ENCODE results near the gene SLX4. TPM values are rescaled to one million over a fixed set of nuclear protein-coding genes. Genes with fewer than 3 reads are reported as not detected.
A peak's percentile ranks its signal among the peaks of the same experiment; 100 is the strongest.
"Not testable (repeated sequence)": the region's sequence is repeated elsewhere in the genome, so short reads cannot be mapped to it uniquely, and the experiment has no call there.

The SLX4 gene
- total RNA-seq, 2 donors from 2014 or later, result 13.4 to 18.4 TPM

DNA sequence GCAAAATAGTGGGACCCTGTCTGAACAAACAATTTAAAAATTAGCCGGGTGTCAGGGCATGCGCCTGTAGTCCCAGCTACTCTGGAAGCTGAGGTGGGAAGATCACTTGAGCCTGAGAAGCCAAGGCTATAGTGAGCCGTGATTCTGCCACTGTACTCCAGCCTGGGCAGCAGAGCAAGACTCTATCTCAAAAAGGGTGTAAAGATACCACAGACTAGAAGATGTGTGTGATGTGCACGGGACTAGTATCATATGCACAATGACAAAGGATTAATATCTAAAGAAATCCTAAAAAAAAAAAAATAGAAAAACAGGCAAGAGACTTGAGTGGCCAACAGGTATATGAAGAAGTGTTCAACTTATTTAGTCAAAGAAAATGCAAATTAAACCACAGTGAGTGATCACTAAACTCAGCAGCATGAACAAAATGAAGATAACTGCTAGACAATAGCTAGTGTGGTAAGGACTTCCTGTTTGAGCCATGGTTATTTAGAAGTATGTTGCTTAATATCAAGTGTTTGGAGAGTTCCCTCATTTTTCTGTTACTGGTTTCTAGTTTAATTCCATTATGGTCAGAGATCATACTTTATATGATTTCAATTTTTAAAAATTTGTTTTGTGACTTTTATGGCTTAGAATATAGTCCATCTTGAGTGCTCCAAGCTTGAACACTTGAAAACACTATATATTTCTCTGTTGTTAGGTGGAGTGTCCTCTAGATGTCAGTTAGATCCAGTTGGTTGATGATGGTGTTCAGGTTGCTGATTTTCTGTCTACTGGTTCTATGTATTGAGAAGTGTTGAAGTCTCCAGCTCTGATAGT, 14.7 kb upstream of the SLX4 start:
- Mint-ChIP-seq H3K4me1 (ENCODE audit: low read depth in 2 of 2) (peaks cover 22 to 41% of the 10 kb centered on the region in 2 donors), H3K36me3 (no peaks in the 10 kb centered on the region), H3K27me3 (no peaks in the 10 kb centered on the region), H3K27ac (peak overlapping the region; percentile 81), H3K9me3 (no peaks in the 10 kb centered on the region), H3K4me3 (peak overlapping the region; percentile 59)
- DNase-seq (ENCODE audit: low spot score) (no peak), ATAC-seq (peak; percentile 85 to 94)

DNA sequence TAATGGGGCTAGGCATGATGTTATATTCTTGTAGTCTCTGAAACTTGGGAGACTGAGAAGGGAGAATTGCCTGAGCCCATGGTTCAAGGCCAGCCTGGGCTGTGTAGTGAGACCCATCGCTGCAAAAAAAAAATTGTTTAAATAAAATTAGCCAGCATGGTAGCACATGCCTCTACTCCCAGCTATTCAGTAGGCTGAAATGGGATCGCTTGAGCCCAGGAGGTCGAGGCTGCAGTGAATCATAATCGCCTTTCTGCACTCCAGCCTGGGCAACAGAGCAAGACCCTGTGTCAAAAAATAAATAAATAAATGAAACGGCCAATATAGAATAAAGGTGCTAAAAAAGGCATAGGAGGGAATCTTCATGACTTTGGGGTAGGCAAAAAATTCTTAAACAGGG, 13.9 kb upstream of the SLX4 start:
- H3K9me3 Mint-ChIP-seq, result no peaks in the 10 kb centered on the region
- ATAC-seq (no peak), DNase-seq (ENCODE audit: low spot score) (no peak)
- no peaks in the 10 kb centered on the region for H3K27me3 Mint-ChIP-seq
- peak overlapping the region; percentile 81 for H3K27ac Mint-ChIP-seq
- H3K4me3 Mint-ChIP-seq, result peak overlapping the region; percentile 59
- peaks cover 22 to 42% of the 10 kb centered on the region in 2 donors for H3K4me1 Mint-ChIP-seq (ENCODE audit: low read depth in 2 of 2)
- no peaks in the 10 kb centered on the region for H3K36me3 Mint-ChIP-seq

DNA sequence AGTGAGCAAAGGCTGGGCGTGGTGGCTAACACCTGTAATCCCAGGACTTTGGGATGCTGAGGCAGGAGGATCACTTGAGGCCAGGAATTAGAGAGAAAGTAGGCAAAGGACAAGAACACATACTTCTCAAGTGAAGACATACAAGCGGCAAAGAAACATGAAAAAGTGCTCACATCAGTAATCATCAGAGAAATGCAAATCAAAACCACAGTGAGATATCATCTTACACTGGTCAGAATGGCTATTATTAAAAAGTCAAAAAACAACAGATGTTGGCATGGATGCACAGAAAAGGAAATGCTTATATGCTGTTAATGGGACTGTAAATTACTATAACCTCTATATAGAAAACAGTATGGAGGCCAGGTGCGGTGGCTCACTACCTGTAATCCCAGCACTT, 12.2 kb upstream of the SLX4 start:
- no peaks in the 10 kb centered on the region for H3K36me3 Mint-ChIP-seq
- H3K27me3 Mint-ChIP-seq, result no peaks in the 10 kb centered on the region
- ATAC-seq (no peak), DNase-seq (ENCODE audit: low spot score) (no peak)
- peak overlapping the region in 1 of 2 donors; percentile 3 for H3K27ac Mint-ChIP-seq
- H3K4me1 Mint-ChIP-seq (ENCODE audit: low read depth in 2 of 2), result peaks cover 20 to 35% of the 10 kb centered on the region in 2 donors
- H3K9me3 Mint-ChIP-seq, result no peaks in the 10 kb centered on the region
- no peak overlapping the region for H3K4me3 Mint-ChIP-seq

DNA sequence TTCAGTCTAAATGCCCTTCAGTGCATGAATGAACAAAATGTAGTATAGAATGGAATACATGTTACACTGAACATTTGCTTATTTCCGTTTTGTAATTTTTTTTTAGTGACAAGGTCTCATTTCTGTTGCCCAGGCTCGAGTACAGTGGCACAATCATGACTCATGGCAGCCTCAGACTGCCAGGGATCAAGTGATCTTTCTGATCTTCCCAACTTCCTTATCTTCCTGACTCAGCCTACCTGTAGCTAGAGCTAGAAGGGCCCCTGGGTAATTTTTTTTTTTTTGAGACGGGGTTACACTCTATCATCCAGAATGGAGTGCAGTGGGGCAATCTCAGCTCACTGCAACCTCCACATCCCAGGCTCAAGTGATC, 7.3 kb upstream of the SLX4 start:
- peaks cover 8% of the 10 kb centered on the region for H3K36me3 Mint-ChIP-seq
- H3K27me3 Mint-ChIP-seq, result no peaks in the 10 kb centered on the region
- H3K4me3 Mint-ChIP-seq, result no peak overlapping the region
- no peaks in the 10 kb centered on the region for H3K9me3 Mint-ChIP-seq
- no peak overlapping the region for H3K27ac Mint-ChIP-seq
- ATAC-seq (no peak), DNase-seq (ENCODE audit: low spot score) (no peak)
- H3K4me1 Mint-ChIP-seq (ENCODE audit: low read depth in 2 of 2), result peaks cover 19 to 26% of the 10 kb centered on the region in 2 donors

DNA sequence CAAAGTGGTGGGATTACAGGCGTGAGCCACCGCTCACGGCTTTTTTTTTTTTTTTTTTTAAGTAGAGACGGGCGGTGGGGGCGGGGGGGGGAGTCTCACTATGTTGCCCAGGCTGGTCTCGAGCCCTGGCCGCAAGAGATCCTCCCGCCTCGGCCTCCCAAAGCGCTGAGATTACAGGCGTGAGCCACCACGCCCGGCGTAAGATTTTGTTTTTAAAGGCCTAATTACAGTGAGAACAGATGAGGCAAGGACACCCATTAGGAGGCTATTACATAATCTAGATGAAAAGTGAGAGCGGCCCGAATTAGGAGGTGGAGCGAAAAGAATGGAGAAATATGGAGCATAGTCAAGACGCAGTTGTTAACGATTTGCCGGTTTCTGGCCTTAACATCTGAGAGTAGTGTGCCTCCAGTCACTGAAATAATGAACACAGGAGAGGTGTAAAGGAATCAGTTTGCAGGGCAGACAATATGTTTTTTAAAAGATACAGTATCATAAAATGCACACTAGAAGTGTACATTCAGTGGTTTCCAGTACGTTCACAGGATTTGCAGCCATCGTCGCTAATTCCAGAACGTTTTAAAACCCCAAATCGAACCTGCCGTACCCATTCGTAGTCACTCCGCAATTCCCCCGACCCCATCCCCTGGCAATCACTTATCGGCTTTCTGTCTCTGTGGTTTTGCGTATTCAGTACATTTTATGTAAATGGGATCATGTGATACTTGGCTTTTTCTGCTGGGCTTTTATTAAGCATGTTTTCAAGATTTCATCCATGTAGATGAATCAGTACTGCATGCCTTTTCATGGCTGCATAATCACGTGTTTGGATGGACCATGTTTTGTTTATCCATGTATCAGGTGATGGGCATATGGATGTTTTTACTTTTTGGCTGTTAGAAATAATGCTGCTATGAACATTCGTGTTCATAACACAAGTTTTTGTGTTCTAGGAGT, 1.4 kb upstream of the SLX4 start:
- H3K9me3 Mint-ChIP-seq, result no peaks in the 10 kb centered on the region
- peak overlapping the region; percentile 89 to 97 for H3K27ac Mint-ChIP-seq
- H3K4me3 Mint-ChIP-seq, result peak overlapping the region; percentile 96
- ATAC-seq, result no peak
- H3K4me1 Mint-ChIP-seq (ENCODE audit: low read depth in 2 of 2), result peaks cover 40 to 49% of the 10 kb centered on the region in 2 donors
- peaks cover 11% of the 10 kb centered on the region for H3K36me3 Mint-ChIP-seq
- DNase-seq (ENCODE audit: low spot score), result no peak
- H3K27me3 Mint-ChIP-seq, result no peaks in the 10 kb centered on the region

DNA sequence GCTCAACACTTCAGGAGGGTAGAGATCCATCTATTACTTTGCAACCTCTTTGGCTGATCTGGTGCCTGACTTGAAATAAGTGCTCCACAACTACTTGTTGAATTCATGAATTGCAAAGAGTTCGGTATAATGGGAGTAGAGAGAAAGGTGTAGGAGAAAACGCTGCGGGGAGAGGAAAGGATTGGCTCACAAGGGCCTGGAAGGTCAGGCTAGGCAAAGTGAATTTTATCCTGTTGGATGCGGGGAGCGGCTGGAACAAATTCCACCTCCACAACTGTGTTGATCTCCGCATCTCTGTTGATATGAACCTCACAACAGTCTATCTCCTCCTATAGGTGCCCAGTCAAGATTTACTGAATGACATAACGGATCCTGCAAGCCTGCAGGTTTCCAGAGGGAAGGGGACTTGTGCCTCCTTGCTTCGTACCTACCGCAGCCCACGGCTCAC, 684 bp downstream of the SLX4 start:
- DNase-seq (ENCODE audit: low spot score), result no peak
- H3K27me3 Mint-ChIP-seq, result no peaks in the 10 kb centered on the region
- peaks cover 16% of the 10 kb centered on the region for H3K36me3 Mint-ChIP-seq
- H3K4me3 Mint-ChIP-seq, result peak overlapping the region; percentile 96
- H3K9me3 Mint-ChIP-seq, result no peaks in the 10 kb centered on the region
- peak overlapping the region; percentile 89 to 97 for H3K27ac Mint-ChIP-seq
- ATAC-seq, result no peak
- peaks cover 43 to 53% of the 10 kb centered on the region in 2 donors for H3K4me1 Mint-ChIP-seq (ENCODE audit: low read depth in 2 of 2)

DNA sequence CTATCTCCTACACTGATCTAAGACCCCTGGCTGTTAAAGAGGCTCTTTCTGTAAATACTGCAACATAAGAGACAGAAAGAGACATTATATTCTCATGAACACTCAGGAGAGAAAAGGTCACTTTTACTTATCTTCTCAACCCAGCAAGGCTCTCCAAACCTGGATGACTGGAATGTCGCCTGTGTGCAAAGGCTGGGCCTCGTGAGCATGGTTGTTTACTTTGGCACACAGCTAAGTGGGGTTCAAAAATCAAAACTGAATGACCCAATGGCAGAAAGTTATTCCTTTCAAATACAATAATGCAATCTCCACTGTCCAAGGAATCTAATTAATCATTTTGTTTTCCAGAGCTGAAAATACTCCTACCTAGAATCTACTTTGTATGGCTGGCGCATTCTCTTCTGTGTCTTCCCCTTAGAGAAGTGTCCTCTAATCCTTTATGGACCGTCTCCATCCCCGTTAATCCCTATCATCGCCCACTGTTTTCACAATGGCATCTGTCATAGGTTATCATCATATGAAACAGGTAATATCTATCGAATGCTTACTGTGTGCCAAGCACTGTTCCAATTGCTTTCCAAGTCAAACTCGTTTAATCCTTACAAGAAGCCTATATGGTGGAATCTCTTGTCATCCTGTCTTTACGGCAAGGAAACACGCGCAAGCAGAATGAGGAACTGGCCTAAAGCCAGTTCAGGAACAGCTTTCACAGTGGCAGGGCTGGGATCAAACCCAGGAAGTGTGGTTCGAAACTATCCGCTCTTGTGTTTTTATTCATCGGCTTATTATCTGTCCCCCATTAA, 1.3 kb downstream of the SLX4 start:
- peak overlapping the region; percentile 96 for H3K4me3 Mint-ChIP-seq
- no peak for DNase-seq (ENCODE audit: low spot score)
- peak overlapping the region; percentile 89 to 97 for H3K27ac Mint-ChIP-seq
- H3K9me3 Mint-ChIP-seq, result no peaks in the 10 kb centered on the region
- peaks cover 11% of the 10 kb centered on the region for H3K36me3 Mint-ChIP-seq
- no peak for ATAC-seq
- peaks cover 39 to 47% of the 10 kb centered on the region in 2 donors for H3K4me1 Mint-ChIP-seq (ENCODE audit: low read depth in 2 of 2)
- H3K27me3 Mint-ChIP-seq, result no peaks in the 10 kb centered on the region

DNA sequence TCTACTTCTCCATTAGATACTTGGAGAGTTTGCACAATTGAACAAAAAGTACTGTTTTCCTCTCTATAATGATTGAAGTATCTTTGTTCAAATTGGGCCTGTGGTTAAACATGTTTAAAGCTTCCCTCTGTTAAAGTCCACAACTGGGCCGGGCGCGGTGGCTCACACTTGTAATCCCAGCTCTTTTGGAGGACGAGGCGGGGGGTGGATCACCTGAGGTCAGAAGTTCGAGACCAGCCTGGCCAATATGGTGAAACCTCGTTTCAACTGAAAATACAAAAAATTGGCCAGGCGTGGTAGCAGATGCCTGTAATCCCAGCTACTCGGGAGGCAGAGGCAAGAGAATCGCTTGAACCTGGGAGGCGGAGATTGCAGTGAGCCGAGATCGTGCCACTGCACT, 2.4 kb downstream of the SLX4 start:
- H3K9me3 Mint-ChIP-seq; H3K27me3 Mint-ChIP-seq; H3K4me3 Mint-ChIP-seq; ATAC-seq; DNase-seq (ENCODE audit: low spot score); H3K36me3 Mint-ChIP-seq: not testable (repeated sequence)
- Mint-ChIP-seq H3K4me1 (ENCODE audit: low read depth in 2 of 2) (peaks cover 31 to 38% of the 10 kb centered on the region in 2 donors), H3K27ac (peak overlapping the region in 1 of 2 donors; percentile 53)

DNA sequence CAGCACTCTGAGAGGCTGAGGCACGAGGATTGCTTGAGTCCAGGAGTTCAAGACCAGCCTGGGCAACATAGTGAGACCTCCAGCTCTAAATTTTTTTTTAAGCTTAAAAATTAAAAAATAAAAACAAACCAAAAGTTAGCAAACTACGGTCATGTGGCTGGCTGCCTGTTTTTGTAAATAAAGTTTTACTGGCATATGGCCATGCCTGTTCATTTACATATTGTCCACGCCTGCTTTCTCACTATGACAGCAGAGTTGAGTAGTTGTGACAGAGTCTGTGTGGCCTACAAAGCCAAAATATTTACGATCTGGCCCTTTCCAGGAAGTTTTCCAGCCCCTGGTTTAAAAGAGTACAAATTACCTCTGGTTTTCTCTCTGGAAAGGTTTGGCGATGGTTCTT, 3.3 kb downstream of the SLX4 start:
- H3K27ac Mint-ChIP-seq, result no peak overlapping the region
- ATAC-seq (no peak), DNase-seq (ENCODE audit: low spot score) (no peak)
- H3K4me3 Mint-ChIP-seq, result no peak overlapping the region
- peaks cover 25 to 32% of the 10 kb centered on the region in 2 donors for H3K4me1 Mint-ChIP-seq (ENCODE audit: low read depth in 2 of 2)
- H3K9me3 Mint-ChIP-seq, result no peaks in the 10 kb centered on the region
- H3K36me3 Mint-ChIP-seq, result peaks cover 11% of the 10 kb centered on the region
- no peaks in the 10 kb centered on the region for H3K27me3 Mint-ChIP-seq

DNA sequence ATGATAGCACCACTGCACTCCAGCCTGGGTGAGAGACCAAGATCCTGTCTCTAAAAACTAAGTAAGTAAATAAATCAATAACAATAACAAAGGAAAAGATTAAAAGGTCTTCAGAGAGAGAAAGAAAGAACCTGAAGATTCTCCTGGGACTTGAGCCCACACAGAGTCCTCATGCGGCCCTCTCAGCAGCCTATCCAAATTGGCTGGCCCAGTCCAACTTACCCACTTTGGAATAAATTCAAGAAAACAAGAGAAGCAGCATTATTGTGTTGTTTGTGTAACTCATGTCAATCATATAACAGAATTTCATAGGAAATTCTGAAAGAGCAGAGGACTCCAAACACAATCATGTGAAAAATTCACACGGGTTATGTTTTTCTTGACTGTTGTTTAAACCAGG, 3.8 kb downstream of the SLX4 start:
- H3K4me1 Mint-ChIP-seq (ENCODE audit: low read depth in 2 of 2), result peaks cover 22 to 28% of the 10 kb centered on the region in 2 donors
- no peak overlapping the region for H3K27ac Mint-ChIP-seq
- no peak overlapping the region for H3K4me3 Mint-ChIP-seq
- DNase-seq (ENCODE audit: low spot score), result no peak
- ATAC-seq, result no peak
- H3K27me3 Mint-ChIP-seq, result no peaks in the 10 kb centered on the region
- no peaks in the 10 kb centered on the region for H3K9me3 Mint-ChIP-seq
- H3K36me3 Mint-ChIP-seq, result peaks cover 11% of the 10 kb centered on the region

DNA sequence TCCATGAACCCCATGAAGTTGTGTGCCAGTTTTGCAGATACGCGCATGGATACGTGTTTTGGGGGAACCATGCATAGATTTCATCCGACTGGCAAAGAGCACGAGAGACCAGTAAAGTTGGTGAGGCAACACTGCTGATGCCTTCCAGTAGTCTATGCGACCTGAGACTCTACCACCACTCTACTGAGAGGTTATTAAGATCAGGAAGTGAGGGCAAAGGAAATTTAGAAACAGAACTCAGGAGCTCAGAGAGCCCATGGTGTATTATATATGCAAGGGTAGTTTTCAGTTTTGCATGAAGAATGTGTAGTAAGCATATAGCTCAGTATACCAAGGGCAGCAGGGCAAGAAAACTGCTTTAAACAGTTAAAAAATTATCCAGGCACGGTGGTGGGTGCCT, 4.2 kb downstream of the SLX4 start:
- no peaks in the 10 kb centered on the region for H3K27me3 Mint-ChIP-seq
- no peak overlapping the region for H3K4me3 Mint-ChIP-seq
- no peak for DNase-seq (ENCODE audit: low spot score)
- no peak overlapping the region for H3K27ac Mint-ChIP-seq
- peaks cover 11% of the 10 kb centered on the region for H3K36me3 Mint-ChIP-seq
- H3K9me3 Mint-ChIP-seq, result no peaks in the 10 kb centered on the region
- H3K4me1 Mint-ChIP-seq (ENCODE audit: low read depth in 2 of 2), result peaks cover 19 to 23% of the 10 kb centered on the region in 2 donors
- ATAC-seq, result no peak

DNA sequence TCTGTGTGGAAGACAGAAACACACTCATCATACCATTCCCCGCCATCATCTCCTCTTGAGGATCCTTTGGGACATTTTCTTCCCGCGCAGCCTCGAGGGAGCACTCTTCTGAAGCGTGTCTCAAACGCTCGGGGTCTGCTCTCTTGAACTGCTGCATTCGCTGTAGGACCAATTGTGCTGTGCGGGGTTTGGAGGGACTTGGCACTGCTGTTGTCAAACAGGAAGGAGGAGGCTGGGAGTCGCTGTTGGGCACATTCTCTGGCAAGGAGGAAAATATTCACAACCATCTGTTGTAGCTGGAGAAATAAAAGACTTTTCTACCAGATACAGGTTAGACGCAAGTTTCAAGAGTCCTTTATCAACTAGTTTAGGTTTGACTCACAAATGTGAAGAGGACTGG, 5.0 kb downstream of the SLX4 start:
- no peak overlapping the region for H3K27ac Mint-ChIP-seq
- H3K4me1 Mint-ChIP-seq (ENCODE audit: low read depth in 2 of 2), result peaks cover 13 to 16% of the 10 kb centered on the region in 2 donors
- no peak overlapping the region for H3K4me3 Mint-ChIP-seq
- H3K9me3 Mint-ChIP-seq, result no peaks in the 10 kb centered on the region
- no peaks in the 10 kb centered on the region for H3K27me3 Mint-ChIP-seq
- no peak for ATAC-seq
- no peak for DNase-seq (ENCODE audit: low spot score)
- H3K36me3 Mint-ChIP-seq, result peaks cover 15% of the 10 kb centered on the region

DNA sequence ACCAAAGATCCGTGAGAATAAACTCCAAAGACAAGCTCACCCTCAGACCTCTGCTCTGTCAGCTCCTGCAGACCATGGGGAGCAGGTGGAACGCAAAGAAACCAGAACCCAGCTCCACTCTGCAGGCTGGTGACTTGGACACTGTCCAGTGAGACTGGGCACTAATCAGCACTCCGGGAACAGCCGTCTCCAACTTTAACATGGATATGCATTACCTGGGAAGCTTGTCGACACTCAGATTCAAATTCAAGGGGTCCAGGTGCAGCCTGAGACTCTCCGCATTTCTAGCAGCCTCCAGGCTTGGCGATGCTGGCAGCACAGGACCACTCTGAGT, 9.1 kb downstream of the SLX4 start:
- Mint-ChIP-seq H3K27me3 (no peaks in the 10 kb centered on the region), H3K4me3 (no peak overlapping the region), H3K27ac (no peak overlapping the region), H3K9me3 (no peaks in the 10 kb centered on the region), H3K4me1 (ENCODE audit: low read depth in 2 of 2) (peaks cover 3 to 5% of the 10 kb centered on the region in 2 donors), H3K36me3 (peaks cover 21% of the 10 kb centered on the region)
- ATAC-seq, result no peak
- DNase-seq (ENCODE audit: low spot score), result no peak
